Transverse colon (tissue), 4 donors: ENCODE measurements around the gene GALNT17. TPM values are rescaled to one million over a fixed set of nuclear protein-coding genes. Genes with fewer than 3 reads are reported as not detected.

Experiments
- DNase-seq: peaks from one replicate; pipeline ENCODE4 v3.0.0-alpha.2; 2019
- H3K27ac ChIP-seq, 4 donors: fragments of 200-600 bp; sonication (generic); 2 replicates each; pipeline ENCODE4 v1.5.1; 2016 to 2018; ENCODE audit warnings: inconsistent platforms in 4 of 4
- H3K27me3 ChIP-seq: fragments of 200-600 bp; sonication (generic); 2 replicates; pipeline ENCODE4 v1.5.1; 2017; ENCODE audit warnings: inconsistent platforms
- H3K36me3 ChIP-seq, 4 donors: fragments of 200-600 bp; sonication (generic); 2 replicates each; pipeline ENCODE4 v1.5.1; 2017 to 2019; ENCODE audit warnings: inconsistent platforms in 4 of 4
- H3K4me1 ChIP-seq, 4 donors: fragments of 200-600 bp; sonication (generic); 2 replicates each; pipeline ENCODE4 v1.5.1; 2017 to 2020; ENCODE audit warnings: inconsistent platforms in 4 of 4
- H3K4me3 ChIP-seq, 4 donors: fragments of 200-600 bp; sonication (generic); 1 replicate in 1 of 4; 2 replicates in 3 of 4; pipeline versions ENCODE4 v1.5.1 to v1.6.1; 2017 to 2019; ENCODE audit warnings: inconsistent platforms in 4 of 4
- H3K9me3 ChIP-seq, 2 donors: fragments of 200-600 bp; sonication (generic); 2 replicates each; pipeline ENCODE4 v1.5.1; 2017 to 2019; ENCODE audit warnings: inconsistent platforms in 2 of 2
- EP300 ChIP-seq: sonication (generic); formaldehyde crosslinking; IDR thresholded peaks from one replicate; pipeline ENCODE4 v1.6.1; 2017; ENCODE audit warnings: antibody characterized with exemption, low read depth
- POLR2A ChIP-seq: fragments of 450-650 bp; IDR thresholded peaks from one replicate; pipeline ENCODE4 v1.6.1; 2016; ENCODE audit warnings: antibody characterized with exemption, mild to moderate bottlenecking, moderate library complexity
- POLR2AphosphoS5 ChIP-seq, 3 donors: sonication (generic); formaldehyde crosslinking; IDR thresholded peaks; one replicate each; pipeline ENCODE4 v1.6.1; 2016; ENCODE audit warnings: antibody characterized with exemption in 3 of 3
- WGBS, 2 donors: methylation state at CpG; one replicate each; pipeline ENCODE4 v1.1.5; 2018; ENCODE audit warnings: low coverage in 1 of 2; 5-methylcytosine and 5-hydroxymethylcytosine counted together
- in situ Hi-C, 4 donors: fragments of 200-750 bp; cut with MboI; loops; one replicate each; pipeline versions ENCODE4 v1.15.0 to v1.15.1; 2017; ENCODE audit warnings: low sequenced_read_pairs in 3 of 4, low pct_ligation_motif_present in 1 of 4, low pct_unique_long_range_greater_than_20kb in 1 of 4
- intact Hi-C: fragments of 100-400 bp; cut with DNase I; formaldehyde crosslinking; loops from one replicate; pipeline ENCODE4 v1.15.1; 2023; ENCODE audit warnings: low total_unique reads
- total RNA-seq, 4 donors: library from RNA; depleted of rRNA; stranded (reverse); fragments of >200 nt; gene quantifications; one replicate each; pipeline ENCODE4 v1.1.0, GENCODE V29; 2016
- TF ChIP-seq, protein P1 (sequence below), 5 experiments: fragments of 200-600 bp in 3 of 5; fragments of 450-650 bp in 2 of 5; sonication (generic) in 3 of 5; IDR thresholded peaks; 1 replicate in 2 of 5; 2 replicates in 3 of 5; pipeline ENCODE4 v1.5.1; 2016 to 2017; ENCODE audit warnings: antibody characterized with exemption in 5 of 5, inconsistent platforms in 3 of 5, mild to moderate bottlenecking in 2 of 5, moderate library complexity in 1 of 5

GALNT17 gene
- total RNA-seq, 4 donors from 2014 or later = 2.6 to 6.6 (median 5.7) TPM

DNA sequence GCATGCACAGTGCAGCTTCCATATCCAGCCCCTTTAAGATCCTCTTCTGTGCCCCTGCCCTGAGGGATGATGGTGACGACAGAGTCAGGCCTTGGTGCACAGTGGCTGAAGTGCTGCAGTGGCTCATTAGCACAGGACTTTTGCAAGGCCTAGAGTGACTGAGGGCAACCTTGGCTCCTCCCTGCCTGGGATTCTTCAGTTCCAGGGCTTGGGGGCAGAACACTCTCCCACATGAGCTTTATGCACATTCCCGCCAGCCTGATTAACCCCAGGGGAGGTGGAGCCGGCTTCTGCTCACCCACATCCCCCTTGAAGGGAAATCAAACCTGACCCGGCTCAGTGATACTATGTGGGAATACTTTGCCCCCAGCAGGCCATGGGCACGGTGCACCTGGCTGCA lies 253.4 kb downstream of the GALNT17 start:
- no peak overlapping the region for H3K4me3 ChIP-seq
- H3K27me3 ChIP-seq = no peaks in the 10 kb centered on the region
- intact Hi-C loops (no loop called here), in situ Hi-C loops (no loop called here)
- TF ChIP-seq EP300 (no peak), POLR2AphosphoS5 (IDR thresholded peaks at IDR 0.05) (no peak), POLR2A (no peak)
- TF ChIP-seq, protein P1, sequence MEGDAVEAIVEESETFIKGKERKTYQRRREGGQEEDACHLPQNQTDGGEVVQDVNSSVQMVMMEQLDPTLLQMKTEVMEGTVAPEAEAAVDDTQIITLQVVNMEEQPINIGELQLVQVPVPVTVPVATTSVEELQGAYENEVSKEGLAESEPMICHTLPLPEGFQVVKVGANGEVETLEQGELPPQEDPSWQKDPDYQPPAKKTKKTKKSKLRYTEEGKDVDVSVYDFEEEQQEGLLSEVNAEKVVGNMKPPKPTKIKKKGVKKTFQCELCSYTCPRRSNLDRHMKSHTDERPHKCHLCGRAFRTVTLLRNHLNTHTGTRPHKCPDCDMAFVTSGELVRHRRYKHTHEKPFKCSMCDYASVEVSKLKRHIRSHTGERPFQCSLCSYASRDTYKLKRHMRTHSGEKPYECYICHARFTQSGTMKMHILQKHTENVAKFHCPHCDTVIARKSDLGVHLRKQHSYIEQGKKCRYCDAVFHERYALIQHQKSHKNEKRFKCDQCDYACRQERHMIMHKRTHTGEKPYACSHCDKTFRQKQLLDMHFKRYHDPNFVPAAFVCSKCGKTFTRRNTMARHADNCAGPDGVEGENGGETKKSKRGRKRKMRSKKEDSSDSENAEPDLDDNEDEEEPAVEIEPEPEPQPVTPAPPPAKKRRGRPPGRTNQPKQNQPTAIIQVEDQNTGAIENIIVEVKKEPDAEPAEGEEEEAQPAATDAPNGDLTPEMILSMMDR (IDR thresholded peaks at IDR 0.05) = no peak
- no peaks in the 10 kb centered on the region for H3K4me1 ChIP-seq
- no peaks in the 10 kb centered on the region for H3K36me3 ChIP-seq
- no peaks in the 10 kb centered on the region for H3K9me3 ChIP-seq
- H3K27ac ChIP-seq = no peak overlapping the region
- 87% methylated on average over 5 of the region's 5 CpGs; no CpG with 5 or more reads in 1 of the 2 donors for WGBS, 2 donors
- no peak for DNase-seq

DNA sequence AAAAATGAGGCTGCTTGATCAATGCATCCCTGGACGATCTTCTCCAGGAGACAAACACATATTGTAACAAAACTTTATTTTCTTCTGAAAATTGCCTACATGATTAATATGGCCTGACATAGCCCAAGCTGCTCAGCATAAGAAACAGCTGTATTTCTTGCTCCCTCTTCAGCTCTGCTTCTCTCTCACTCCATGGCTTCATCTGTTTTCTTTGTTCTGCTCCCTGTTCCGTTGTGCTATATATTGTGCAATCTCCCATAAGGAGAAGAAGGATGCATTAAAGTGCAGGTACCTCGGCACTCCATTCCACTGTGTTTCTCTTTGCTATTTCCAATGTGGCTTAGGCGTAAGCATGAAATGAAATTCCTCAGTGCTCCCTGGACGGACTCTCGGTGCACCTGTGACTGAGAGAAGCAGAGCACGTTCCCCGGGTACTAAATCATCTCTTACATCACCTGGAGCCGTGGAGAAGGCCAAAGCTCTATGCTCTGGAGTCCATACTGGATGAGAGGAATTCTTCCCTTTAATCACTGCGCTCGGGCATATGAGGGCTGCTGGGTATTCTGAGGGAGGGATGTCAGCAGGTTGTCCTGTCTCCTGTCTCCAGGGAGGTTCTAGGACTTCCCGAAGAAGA lies 254.3 kb downstream of the GALNT17 start:
- WGBS, 2 donors = 83 to 86% methylated on average over 3 to 12 of the region's 12 CpGs
- in situ Hi-C loops (no loop called here), intact Hi-C loops (no loop called here)
- no peaks in the 10 kb centered on the region for H3K36me3 ChIP-seq
- H3K4me3 ChIP-seq = no peak overlapping the region
- H3K4me1 ChIP-seq = no peaks in the 10 kb centered on the region
- DNase-seq = no peak
- no peak overlapping the region for H3K27ac ChIP-seq
- no peaks in the 10 kb centered on the region for H3K27me3 ChIP-seq
- TF ChIP-seq POLR2AphosphoS5 (IDR thresholded peaks at IDR 0.05) = no peak
- TF ChIP-seq, protein P1 (IDR thresholded peaks at IDR 0.05) = no peak
- no peak for TF ChIP-seq EP300
- no peak for TF ChIP-seq POLR2A
- no peaks in the 10 kb centered on the region for H3K9me3 ChIP-seq

DNA sequence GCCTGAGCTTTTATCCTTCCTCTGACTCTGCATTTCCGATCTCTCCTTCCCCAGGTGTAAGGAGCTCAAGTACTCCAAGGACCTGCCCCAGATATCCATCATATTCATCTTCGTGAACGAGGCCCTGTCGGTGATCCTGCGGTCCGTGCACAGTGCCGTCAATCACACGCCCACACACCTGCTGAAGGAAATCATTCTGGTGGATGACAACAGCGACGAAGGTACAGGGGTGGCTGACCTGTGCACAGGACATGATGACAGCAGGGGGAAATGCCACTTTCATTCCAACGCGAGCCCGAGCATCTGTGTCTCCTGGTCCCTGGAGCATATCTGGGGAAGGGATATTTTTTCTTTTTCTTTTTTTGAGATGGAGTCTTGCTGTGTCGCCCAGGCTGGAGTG lies 256.2 kb downstream of the GALNT17 start:
- H3K9me3 ChIP-seq = no peaks in the 10 kb centered on the region
- no peak overlapping the region for H3K27ac ChIP-seq
- TF ChIP-seq EP300 = no peak
- TF ChIP-seq, protein P1 (IDR thresholded peaks at IDR 0.05) = no peak
- no peak for TF ChIP-seq POLR2AphosphoS5 (IDR thresholded peaks at IDR 0.05)
- TF ChIP-seq POLR2A = no peak
- 93 to 95% methylated on average over 10 to 14 of the region's 14 CpGs for WGBS, 2 donors
- no peak overlapping the region for H3K4me3 ChIP-seq
- no peaks in the 10 kb centered on the region for H3K4me1 ChIP-seq
- intact Hi-C loops = no loop called here
- in situ Hi-C loops = no loop called here
- H3K36me3 ChIP-seq = no peaks in the 10 kb centered on the region
- no peak for DNase-seq
- H3K27me3 ChIP-seq = no peaks in the 10 kb centered on the region

DNA sequence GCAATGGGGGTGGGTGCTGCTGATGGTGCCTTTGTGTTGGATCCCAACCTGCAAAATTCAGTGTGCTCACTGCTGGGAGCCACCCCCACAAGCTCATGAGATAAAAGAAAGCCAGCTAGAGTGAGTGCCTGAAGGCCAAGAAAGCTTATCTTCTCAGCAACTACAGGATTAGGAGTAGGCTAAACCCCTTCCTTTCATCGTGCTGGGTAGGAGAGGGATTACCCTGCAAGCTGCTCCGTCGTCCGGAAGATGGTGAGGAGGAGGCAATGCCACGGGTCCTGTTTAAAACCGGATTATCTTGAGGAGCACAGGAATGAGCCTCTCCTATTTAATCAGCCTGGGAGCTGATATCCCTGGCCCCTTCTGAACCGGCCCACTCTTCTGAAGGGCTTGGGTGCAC lies 258.0 kb downstream of the GALNT17 start:
- DNase-seq = no peak
- intact Hi-C loops (no loop called here), in situ Hi-C loops (no loop called here)
- Histone ChIP-seq H3K4me3 (no peak overlapping the region), H3K36me3 (no peaks in the 10 kb centered on the region), H3K9me3 (no peaks in the 10 kb centered on the region), H3K27ac (no peak overlapping the region), H3K4me1 (no peaks in the 10 kb centered on the region), H3K27me3 (no peaks in the 10 kb centered on the region)
- TF ChIP-seq, protein P1 (IDR thresholded peaks at IDR 0.05) = no peak
- TF ChIP-seq POLR2A (no peak), EP300 (no peak), POLR2AphosphoS5 (IDR thresholded peaks at IDR 0.05) (no peak)
- WGBS, 2 donors = 89% methylated on average over 7 of the region's 7 CpGs; no CpG with 5 or more reads in 1 of the 2 donors
